CD4-positive, alpha-beta T cell treated with Interleukin-10 for 1 hour (primary cell): ENCODE results near the gene UPK3A.
"Not testable (repeated sequence)": the region's sequence is repeated elsewhere in the genome, so short reads cannot be mapped to it uniquely, and the experiment has no call there.

Source experiments
- DNase-seq: peaks from one replicate; pipeline ENCODE4 v3.0.0-alpha.2; 2020

Gene UPK3A

GRCh38 chr22:45285263-45286058, 712 bp downstream of the UPK3A start:
- DNase-seq: no peak

GRCh38 chr22:45286854-45287551, 2.3 kb downstream of the UPK3A start:
- no peak for DNase-seq

GRCh38 chr22:45290410-45290936, 5.7 kb downstream of the UPK3A start:
- no peak for DNase-seq

GRCh38 chr22:45291061-45291930, 6.5 kb downstream of the UPK3A start:
- DNase-seq: peak; percentile 38

GRCh38 chr22:45291931-45292290, 7.2 kb downstream of the UPK3A start:
- no peak for DNase-seq

GRCh38 chr22:45292731-45293442, 8.1 kb downstream of the UPK3A start:
- DNase-seq: no peak

GRCh38 chr22:45294030-45294429, 9.3 kb downstream of the UPK3A start:
- DNase-seq: no peak

- DNase-seq: not testable (repeated sequence)
Observed at GRCh38 chr22:45295004-45295403, 10.3 kb downstream of the UPK3A start.

GRCh38 chr22:45295492-45295891, 10.7 kb downstream of the UPK3A start:
- no peak for DNase-seq

- DNase-seq: peak; percentile 61
Observed at GRCh38 chr22:45296628-45297297, 12.0 kb downstream of the UPK3A start.

GRCh38 chr22:45298934-45299505, 14.3 kb downstream of the UPK3A start:
- no peak for DNase-seq

GRCh38 chr22:45302751-45303150, 18.0 kb downstream of the UPK3A start:
- DNase-seq: no peak

- no peak for DNase-seq
Observed at GRCh38 chr22:45303181-45303580, 18.4 kb downstream of the UPK3A start.

- DNase-seq: no peak
Observed at GRCh38 chr22:45304971-45305370, 20.2 kb downstream of the UPK3A start.

- no peak for DNase-seq
Observed at GRCh38 chr22:45305456-45306075, 20.8 kb downstream of the UPK3A start.

- no peak for DNase-seq
Observed at GRCh38 chr22:45306139-45306538, 21.4 kb downstream of the UPK3A start.

GRCh38 chr22:45308391-45308956, 23.7 kb downstream of the UPK3A start:
- DNase-seq: no peak

GRCh38 chr22:45308957-45309421, 24.2 kb downstream of the UPK3A start:
- DNase-seq: no peak

GRCh38 chr22:45309422-45310227, 24.9 kb downstream of the UPK3A start, which contains the start of gene FAM118A:
FAM118A (plus strand) TSS chr22:45309934; CDS start chr22:45322380, 12,446 bp downstream.
- peak; percentile 96 for DNase-seq
